Measurements from ENCODE around the gene IL1R2. TPM values are rescaled to one million over a fixed set of nuclear protein-coding genes. Genes with fewer than 3 reads are reported as not detected.

Gene IL1R2
- total RNA-seq, 1 experiment from 2014 or later, result not detected

- no peak for DNase-seq (ENCODE audit: low spot score)
- intact Hi-C loops (cut with micrococcal nuclease; ENCODE audit: unreplicated experiment), result loop anchor here (10.0 kb wide), 1 partner anchor 326 kb away; the partner anchor contains the start of gene IL18R1
- TF ChIP-seq EZH2 (IDR thresholded peaks at IDR 0.05; ENCODE audit: borderline replicate concordance, low read depth, low read length, poor library complexity, severe bottlenecking), result no peak
- TF ChIP-seq CTCF (conservative IDR thresholded peaks at IDR 0.05; ENCODE audit: low read depth, low read length), result no peak
- Histone ChIP-seq H3K27me3 (replicated peaks; ENCODE audit: insufficient read depth, low read depth, low read length, poor library complexity) (no peaks in the 10 kb centered on the region), H3K4me3 (ENCODE audit: low read depth, low read length, poor library complexity, severe bottlenecking) (no peak overlapping the region), H3K4me1 (ENCODE audit: insufficient read depth, low read length, poor library complexity, severe bottlenecking) (no peaks in the 10 kb centered on the region), H3K27ac (ENCODE audit: low read depth, low read length, poor library complexity, severe bottlenecking) (no peak overlapping the region), H3K36me3 (ENCODE audit: insufficient read depth, low read length, poor library complexity, severe bottlenecking) (no peaks in the 10 kb centered on the region), H3K9me3 (ENCODE audit: low read depth, low read length, poor library complexity, severe bottlenecking) (no peaks in the 10 kb centered on the region)
- BruUV-seq (replicated peaks), result no TSS peak
- ChIA-PET POLR2A (ENCODE audit: low non-redundant PET) (no interaction called here), CTCF (no interaction called here)
Observed at GRCh38 chr2:102028470-102028869, 36.7 kb downstream of the IL1R2 start.

- no peak for DNase-seq (ENCODE audit: low spot score)
- no peaks in the 10 kb centered on the region for H3K36me3 ChIP-seq (ENCODE audit: insufficient read depth, low read length, poor library complexity, severe bottlenecking)
- no peaks in the 10 kb centered on the region for H3K9me3 ChIP-seq (ENCODE audit: low read depth, low read length, poor library complexity, severe bottlenecking)
- ChIA-PET CTCF (no interaction called here), POLR2A (ENCODE audit: low non-redundant PET) (no interaction called here)
- no peak overlapping the region for H3K4me3 ChIP-seq (ENCODE audit: low read depth, low read length, poor library complexity, severe bottlenecking)
- no TSS peak for BruUV-seq (replicated peaks)
- no peak overlapping the region for H3K27ac ChIP-seq (ENCODE audit: low read depth, low read length, poor library complexity, severe bottlenecking)
- intact Hi-C loops (cut with micrococcal nuclease; ENCODE audit: unreplicated experiment), result loop anchor here (10.0 kb wide), 1 partner anchor 325 kb away; the partner anchor contains the start of gene IL18R1
- H3K4me1 ChIP-seq (ENCODE audit: insufficient read depth, low read length, poor library complexity, severe bottlenecking), result no peaks in the 10 kb centered on the region
- H3K27me3 ChIP-seq (replicated peaks; ENCODE audit: insufficient read depth, low read depth, low read length, poor library complexity), result no peaks in the 10 kb centered on the region
- TF ChIP-seq CTCF (conservative IDR thresholded peaks at IDR 0.05; ENCODE audit: low read depth, low read length) (no peak), EZH2 (IDR thresholded peaks at IDR 0.05; ENCODE audit: borderline replicate concordance, low read depth, low read length, poor library complexity, severe bottlenecking) (no peak)
Observed at GRCh38 chr2:102029405-102029804, 37.6 kb downstream of the IL1R2 start.

GRCh38 chr2:102029952-102030351, 38.2 kb downstream of the IL1R2 start:
- Histone ChIP-seq H3K9me3 (ENCODE audit: low read depth, low read length, poor library complexity, severe bottlenecking) (no peaks in the 10 kb centered on the region), H3K27ac (ENCODE audit: low read depth, low read length, poor library complexity, severe bottlenecking) (no peak overlapping the region), H3K27me3 (replicated peaks; ENCODE audit: insufficient read depth, low read depth, low read length, poor library complexity) (no peaks in the 10 kb centered on the region), H3K36me3 (ENCODE audit: insufficient read depth, low read length, poor library complexity, severe bottlenecking) (no peaks in the 10 kb centered on the region), H3K4me3 (ENCODE audit: low read depth, low read length, poor library complexity, severe bottlenecking) (no peak overlapping the region), H3K4me1 (ENCODE audit: insufficient read depth, low read length, poor library complexity, severe bottlenecking) (no peaks in the 10 kb centered on the region)
- ChIA-PET POLR2A (ENCODE audit: low non-redundant PET) (no interaction called here), CTCF (no interaction called here)
- DNase-seq (ENCODE audit: low spot score), result no peak
- BruUV-seq (replicated peaks), result no TSS peak
- intact Hi-C loops (cut with micrococcal nuclease; ENCODE audit: unreplicated experiment), result loop anchor here (10.0 kb wide), 1 partner anchor 325 kb away; the partner anchor contains the start of gene IL18R1
- TF ChIP-seq CTCF (conservative IDR thresholded peaks at IDR 0.05; ENCODE audit: low read depth, low read length), result no peak

All from A673 (cell line).